ENCODE results near the gene WASF3.
"Not testable (repeated sequence)": the region's sequence is repeated elsewhere in the genome, so short reads cannot be mapped to it uniquely, and the experiment has no call there.

WASF3 gene

GRCh38 chr13:26591672-26592071 is 34.2 kb downstream of the WASF3 start:
- DNase-seq = no peak

DNA sequence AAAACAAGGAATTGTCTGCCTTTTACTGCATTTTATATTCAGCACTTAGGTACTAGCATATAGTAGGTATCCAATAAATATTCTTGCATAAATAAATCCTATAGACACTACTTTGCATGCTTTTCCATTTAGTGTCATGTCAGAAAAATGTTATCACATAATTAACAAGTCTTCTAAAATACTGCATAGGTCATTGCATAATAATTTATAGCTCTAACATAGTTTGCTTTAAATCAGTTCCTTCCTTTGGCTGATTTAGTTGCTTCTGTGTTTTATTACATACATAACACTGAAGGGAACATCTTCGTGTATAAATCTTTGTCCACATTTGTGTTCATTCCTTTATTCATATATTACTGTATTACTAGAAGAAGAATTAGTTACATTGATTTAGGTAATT is 36.2 kb downstream of the WASF3 start:
- DNase-seq = no peak

GRCh38 chr13:26594363-26594762 is 36.9 kb downstream of the WASF3 start:
- no peak for DNase-seq

- DNase-seq = no peak
Measured at GRCh38 chr13:26596458-26596857, 39.0 kb downstream of the WASF3 start.

DNA sequence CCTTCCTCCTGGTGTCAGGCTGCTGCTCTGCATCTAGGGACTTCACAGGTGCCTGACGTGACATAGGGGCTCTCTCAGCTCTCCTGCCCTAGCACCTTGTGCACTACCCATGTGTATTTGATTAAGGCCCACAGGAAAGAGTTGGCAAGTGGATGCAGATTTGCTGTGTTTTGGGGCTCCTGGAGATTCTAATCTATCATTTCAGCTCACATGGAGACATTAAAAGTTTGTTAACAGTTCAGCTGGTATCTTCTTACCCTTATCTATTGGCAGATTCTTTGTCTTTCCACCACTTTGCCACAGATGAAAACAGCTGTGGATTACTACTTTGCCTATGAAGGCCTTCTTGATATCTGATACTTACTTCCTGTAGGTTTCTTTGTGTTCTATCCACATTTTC is 41.9 kb downstream of the WASF3 start:
- no peak for DNase-seq

GRCh38 chr13:26599860-26600259 is 42.4 kb downstream of the WASF3 start:
- DNase-seq = no peak

GRCh38 chr13:26600343-26600742 is 42.9 kb downstream of the WASF3 start:
- no peak for DNase-seq

DNA sequence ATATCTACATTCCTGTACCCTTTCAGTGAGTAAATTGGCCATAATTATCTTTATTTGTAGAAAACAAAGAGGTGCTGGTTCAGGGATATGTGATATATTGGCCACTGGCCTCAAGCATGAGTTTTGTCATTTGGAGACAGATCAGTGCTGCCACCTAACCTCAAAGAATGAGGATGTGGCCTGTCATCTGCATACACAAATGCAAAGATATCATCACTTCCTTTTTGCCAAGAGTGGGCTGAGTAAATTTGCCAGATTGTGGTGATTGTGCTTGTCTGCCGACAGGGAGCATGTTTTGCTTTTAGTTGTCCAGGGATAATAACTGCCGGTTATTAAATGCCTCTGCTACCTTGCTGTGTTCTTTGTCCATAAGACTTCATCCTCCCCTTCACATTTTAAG is 44.2 kb downstream of the WASF3 start:
- peak; percentile 11 for DNase-seq

DNA sequence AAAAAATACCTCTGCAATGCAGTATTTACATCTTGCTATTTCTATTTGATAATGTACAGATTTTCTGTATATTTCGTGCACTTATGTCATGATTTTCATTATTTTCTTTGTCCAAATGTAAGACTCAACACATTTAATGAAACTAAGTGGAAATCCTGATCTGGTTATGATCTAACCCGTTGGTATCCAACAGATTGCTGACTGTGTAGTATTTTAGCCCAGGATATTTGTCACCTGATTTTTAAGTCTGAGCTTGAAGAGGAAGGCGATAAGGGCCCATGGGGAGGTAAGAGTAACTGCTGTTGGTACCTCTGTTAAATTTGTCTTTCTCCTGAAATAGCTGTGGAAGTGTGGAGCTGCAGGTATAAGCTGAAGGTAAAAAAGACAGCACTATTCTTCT is 45.3 kb downstream of the WASF3 start:
- DNase-seq = no peak

- DNase-seq = no peak
Measured at GRCh38 chr13:26604784-26605545, 47.5 kb downstream of the WASF3 start.

DNA sequence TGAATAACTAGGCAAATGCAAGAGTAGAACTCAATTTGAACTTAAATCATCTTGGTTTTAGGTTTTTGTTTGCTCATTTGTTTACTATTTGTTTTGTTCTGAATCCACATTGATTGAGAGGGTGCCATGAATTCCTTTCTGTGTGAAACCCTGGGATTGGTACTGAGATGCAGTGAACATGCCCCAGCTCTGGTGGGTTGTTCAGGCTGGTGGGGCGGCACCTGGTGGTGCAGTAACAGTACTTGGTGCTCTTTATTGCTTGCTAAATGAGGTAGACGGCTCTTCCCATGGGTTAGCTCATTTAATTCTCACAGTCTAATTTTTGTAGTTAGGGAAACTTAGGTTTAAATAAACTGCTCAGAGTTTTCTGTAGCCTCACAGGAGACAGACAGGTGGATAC is 48.4 kb downstream of the WASF3 start:
- DNase-seq = no peak

GRCh38 chr13:26606631-26607030 is 49.1 kb downstream of the WASF3 start:
- DNase-seq = no peak

DNA sequence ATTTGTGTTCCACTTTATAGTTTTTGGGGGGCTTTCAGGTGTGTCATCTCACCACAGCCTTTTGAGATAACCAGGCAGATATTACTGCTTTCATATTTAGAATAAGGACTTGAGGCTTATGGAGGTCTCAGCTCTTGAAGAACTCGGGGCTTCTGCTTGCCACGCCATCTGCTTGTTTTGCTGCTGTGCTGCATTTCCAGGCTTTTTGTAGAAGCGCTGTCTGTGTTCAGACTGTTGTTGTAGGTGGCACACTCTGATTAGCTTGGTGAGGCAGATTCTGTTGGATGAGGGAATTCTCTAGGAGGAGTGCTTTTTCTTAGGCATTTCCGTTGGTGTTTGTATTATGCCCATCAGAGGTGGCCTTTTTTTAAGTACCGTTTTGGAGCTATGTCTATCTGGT is 57.2 kb downstream of the WASF3 start:
- DNase-seq = no peak

DNA sequence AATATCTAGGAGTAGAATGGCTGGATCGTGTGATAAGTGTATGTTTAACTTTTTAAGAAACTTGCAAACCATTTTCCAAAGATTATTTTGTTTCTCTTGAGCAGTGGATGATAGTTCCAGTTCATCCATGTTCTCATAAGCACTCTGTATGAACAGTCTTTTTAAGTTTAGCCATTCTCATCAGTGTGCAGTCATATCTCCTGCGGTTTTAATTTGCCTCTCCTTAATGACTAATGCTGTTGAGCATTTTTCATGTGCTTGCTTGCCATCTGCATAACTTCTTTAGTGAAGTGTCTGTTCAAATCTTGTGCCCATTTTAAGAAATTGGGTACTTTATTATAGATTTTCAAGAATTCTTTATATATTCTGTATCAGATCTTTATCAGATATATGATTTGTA is 58.6 kb downstream of the WASF3 start:
- DNase-seq = no peak

DNA sequence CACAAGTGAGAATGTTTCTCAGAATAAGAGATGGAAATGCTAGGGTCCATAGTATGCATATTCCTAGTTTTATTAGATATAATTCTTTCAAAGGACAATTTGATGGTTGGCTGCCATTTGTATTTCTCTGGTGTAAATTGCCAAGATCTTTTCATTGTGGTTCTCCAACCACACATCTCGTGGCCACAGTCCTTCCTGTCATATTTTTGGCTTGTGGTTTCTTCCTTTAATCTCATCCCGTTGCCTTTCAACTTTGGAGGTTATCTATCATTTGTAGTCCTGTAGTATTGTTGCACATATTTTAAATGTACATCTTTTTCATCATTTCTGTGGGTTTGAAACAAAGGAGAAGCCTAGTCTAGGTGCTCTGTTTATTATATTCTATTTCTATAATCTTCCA is 61.2 kb downstream of the WASF3 start:
- DNase-seq = no peak

GRCh38 chr13:26619358-26619757 is 61.9 kb downstream of the WASF3 start:
- no peak for DNase-seq

DNA sequence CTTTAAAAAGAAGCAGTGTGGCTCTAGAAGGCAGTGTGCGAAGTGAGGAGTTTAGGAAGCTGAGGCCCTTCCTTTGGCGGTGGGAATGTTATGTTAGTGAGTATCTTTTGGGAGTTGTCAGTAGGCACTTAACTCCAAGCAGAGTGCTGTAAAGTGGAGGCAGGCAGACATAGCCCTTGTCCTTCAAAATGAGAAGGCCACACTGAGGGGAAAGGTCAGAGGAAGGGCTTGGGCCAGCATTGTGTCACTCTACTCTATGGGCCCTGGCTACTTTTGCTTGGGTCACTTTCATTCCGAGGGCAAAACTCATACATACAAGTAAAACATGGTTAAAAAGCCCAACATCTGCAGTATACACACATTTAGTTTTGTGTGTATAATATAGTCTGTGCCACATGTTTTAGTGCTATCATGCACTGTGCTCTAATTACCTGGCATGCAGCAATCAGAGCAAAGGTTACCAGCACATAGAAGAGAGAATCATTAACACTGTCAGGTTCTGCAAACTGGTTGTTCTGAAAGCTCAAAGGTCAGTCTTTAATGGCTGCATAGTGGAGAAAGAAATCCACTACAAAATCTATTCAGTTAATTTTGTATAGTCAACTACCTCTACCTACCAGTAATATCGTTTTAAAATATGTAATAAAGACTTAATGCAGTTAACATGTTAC is 64.4 kb downstream of the WASF3 start:
- DNase-seq = no peak

- no peak for DNase-seq
Measured at GRCh38 chr13:26623125-26623524, 65.6 kb downstream of the WASF3 start.

DNA sequence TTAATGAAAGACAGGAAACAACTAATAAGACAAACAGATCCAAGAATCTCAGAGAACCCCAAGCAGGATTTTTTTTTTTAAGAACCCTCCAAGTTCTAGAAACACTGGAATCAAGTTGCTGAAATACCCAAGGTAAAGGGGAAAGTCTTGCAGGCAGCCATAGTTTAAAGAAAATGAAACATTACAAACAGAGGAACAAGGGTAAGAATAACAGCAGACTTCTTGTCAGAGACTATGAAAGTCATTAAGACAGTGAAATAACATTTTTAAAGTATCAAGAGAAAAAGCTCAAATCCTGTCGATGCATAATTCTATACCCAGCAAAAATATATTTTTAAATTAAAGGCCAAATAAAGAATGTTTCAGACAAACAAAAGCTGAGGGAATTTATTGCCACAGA is 67.1 kb downstream of the WASF3 start:
- no peak for DNase-seq

GRCh38 chr13:26626271-26626670 is 68.8 kb downstream of the WASF3 start:
- DNase-seq = no peak

GRCh38 chr13:26628706-26629105 is 71.2 kb downstream of the WASF3 start:
- peak; percentile 10 for DNase-seq

DNA sequence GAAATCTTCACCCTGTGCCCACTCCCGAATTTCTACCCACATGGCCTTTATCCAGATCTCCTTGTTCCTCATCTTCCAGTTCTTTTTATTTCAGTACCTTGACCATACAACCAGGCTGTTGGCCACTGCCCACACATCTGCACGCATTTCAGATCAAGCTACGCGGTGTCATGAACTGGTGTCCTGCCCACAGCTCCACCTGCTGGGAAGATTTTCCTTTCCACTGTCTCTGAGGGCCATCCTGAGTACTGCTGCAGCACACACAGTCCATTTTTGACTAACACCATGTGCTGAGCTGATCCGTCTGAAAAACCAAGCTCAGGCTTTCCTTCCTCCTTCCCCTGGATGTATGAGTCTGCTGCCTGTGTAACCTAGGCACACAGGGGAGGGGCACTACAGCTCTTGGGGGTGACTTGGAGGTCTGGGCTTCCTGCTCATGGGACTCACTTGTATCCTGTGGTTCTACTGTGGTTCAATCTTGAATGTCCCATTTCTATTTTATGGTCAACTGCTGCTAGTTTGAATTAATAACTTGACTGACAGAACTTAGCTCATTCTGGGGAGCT is 71.9 kb downstream of the WASF3 start:
- no peak for DNase-seq

GRCh38 chr13:26635634-26636033 is 78.2 kb downstream of the WASF3 start:
- not testable (repeated sequence) for DNase-seq

GRCh38 chr13:26636073-26636472 is 78.6 kb downstream of the WASF3 start:
- DNase-seq = not testable (repeated sequence)

All from RPMI8226 (cell line).